Measurements from ENCODE around the gene UTP15. TPM values are rescaled to one million over a fixed set of nuclear protein-coding genes. Genes with fewer than 3 reads are reported as not detected.

UTP15 gene
- total RNA-seq, 1 donor from 2014 or later = 17.2 TPM

GRCh38 chr5:73534011-73534644, 31.4 kb upstream of the UTP15 start:
- no peak overlapping the region for H3K27ac ChIP-seq (ENCODE audit: low read depth, low read length)
- H3K27me3 ChIP-seq (ENCODE audit: control insufficient read depth in 3 of 3, insufficient read depth in 3 of 3, low read length in 3 of 3) = peaks cover 0 to 7% (median 0%) of the 10 kb centered on the region in 3 donors
- peaks cover 0 to 2% (median 0%) of the 10 kb centered on the region in 3 donors for H3K9me3 ChIP-seq (ENCODE audit: control insufficient read depth in 3 of 3, low read length in 3 of 3)
- H3K9ac ChIP-seq (ENCODE audit: low read depth in 1 of 3, low read length in 3 of 3) = no peak overlapping the region
- H3K4me1 ChIP-seq (ENCODE audit: control insufficient read depth in 3 of 3, insufficient read depth in 3 of 3, low read length in 3 of 3) = no peaks in the 10 kb centered on the region
- H3K36me3 ChIP-seq (ENCODE audit: control insufficient read depth in 3 of 3, insufficient read depth in 3 of 3, low read length in 3 of 3) = no peaks in the 10 kb centered on the region
- no peak overlapping the region for H3K4me3 ChIP-seq (ENCODE audit: low read length in 3 of 3)

- Histone ChIP-seq H3K9me3 (ENCODE audit: control insufficient read depth in 3 of 3, low read length in 3 of 3) (peaks cover 0 to 2% (median 0%) of the 10 kb centered on the region in 3 donors), H3K27me3 (ENCODE audit: control insufficient read depth in 3 of 3, insufficient read depth in 3 of 3, low read length in 3 of 3) (peaks cover 0 to 11% (median 0%) of the 10 kb centered on the region in 3 donors), H3K36me3 (ENCODE audit: control insufficient read depth in 3 of 3, insufficient read depth in 3 of 3, low read length in 3 of 3) (no peaks in the 10 kb centered on the region), H3K9ac (ENCODE audit: low read depth in 1 of 3, low read length in 3 of 3) (no peak overlapping the region), H3K4me3 (ENCODE audit: low read length in 3 of 3) (no peak overlapping the region), H3K4me1 (ENCODE audit: control insufficient read depth in 3 of 3, insufficient read depth in 3 of 3, low read length in 3 of 3) (no peaks in the 10 kb centered on the region), H3K27ac (ENCODE audit: low read depth, low read length) (no peak overlapping the region)
Observed at GRCh38 chr5:73534971-73535370, 30.6 kb upstream of the UTP15 start.

- Histone ChIP-seq H3K9me3 (ENCODE audit: control insufficient read depth in 3 of 3, low read length in 3 of 3) (peaks cover 0 to 2% (median 0%) of the 10 kb centered on the region in 3 donors), H3K36me3 (ENCODE audit: control insufficient read depth in 3 of 3, insufficient read depth in 3 of 3, low read length in 3 of 3) (no peaks in the 10 kb centered on the region), H3K4me1 (ENCODE audit: control insufficient read depth in 3 of 3, insufficient read depth in 3 of 3, low read length in 3 of 3) (no peaks in the 10 kb centered on the region)
Observed at GRCh38 chr5:73539730-73540129, 25.8 kb upstream of the UTP15 start.

GRCh38 chr5:73540192-73540591, 25.4 kb upstream of the UTP15 start:
- Histone ChIP-seq H3K36me3 (ENCODE audit: control insufficient read depth in 3 of 3, insufficient read depth in 3 of 3, low read length in 3 of 3) (no peaks in the 10 kb centered on the region), H3K4me3 (ENCODE audit: low read length in 3 of 3) (no peak overlapping the region), H3K4me1 (ENCODE audit: control insufficient read depth in 3 of 3, insufficient read depth in 3 of 3, low read length in 3 of 3) (peaks cover 0 to 2% (median 0%) of the 10 kb centered on the region in 3 donors), H3K9me3 (ENCODE audit: control insufficient read depth in 3 of 3, low read length in 3 of 3) (peaks cover 0 to under 1% (median 0%) of the 10 kb centered on the region in 3 donors), H3K9ac (ENCODE audit: low read depth in 1 of 3, low read length in 3 of 3) (no peak overlapping the region), H3K27ac (ENCODE audit: low read depth, low read length) (no peak overlapping the region), H3K27me3 (ENCODE audit: control insufficient read depth in 3 of 3, insufficient read depth in 3 of 3, low read length in 3 of 3) (peaks cover 0 to 7% (median 4%) of the 10 kb centered on the region in 3 donors)

More at GRCh38 chr5:73539730-73540129, 25.8 kb upstream of the UTP15 start:
- Histone ChIP-seq H3K4me3 (ENCODE audit: low read length in 3 of 3) (no peak overlapping the region), H3K27me3 (ENCODE audit: control insufficient read depth in 3 of 3, insufficient read depth in 3 of 3, low read length in 3 of 3) (peaks cover 0 to 7% (median 4%) of the 10 kb centered on the region in 3 donors), H3K9ac (ENCODE audit: low read depth in 1 of 3, low read length in 3 of 3) (no peak overlapping the region), H3K27ac (ENCODE audit: low read depth, low read length) (no peak overlapping the region)

GRCh38 chr5:73542020-73542419, 23.5 kb upstream of the UTP15 start:
- H3K4me1 ChIP-seq (ENCODE audit: control insufficient read depth in 3 of 3, insufficient read depth in 3 of 3, low read length in 3 of 3) = peaks cover 0 to 2% (median 0%) of the 10 kb centered on the region in 3 donors
- H3K27ac ChIP-seq (ENCODE audit: low read depth, low read length) = no peak overlapping the region
- H3K4me3 ChIP-seq (ENCODE audit: low read length in 3 of 3) = no peak overlapping the region
- H3K9me3 ChIP-seq (ENCODE audit: control insufficient read depth in 3 of 3, low read length in 3 of 3) = no peaks in the 10 kb centered on the region
- H3K9ac ChIP-seq (ENCODE audit: low read depth in 1 of 3, low read length in 3 of 3) = no peak overlapping the region
- peaks cover 0 to 7% (median 4%) of the 10 kb centered on the region in 3 donors for H3K27me3 ChIP-seq (ENCODE audit: control insufficient read depth in 3 of 3, insufficient read depth in 3 of 3, low read length in 3 of 3)
- no peaks in the 10 kb centered on the region for H3K36me3 ChIP-seq (ENCODE audit: control insufficient read depth in 3 of 3, insufficient read depth in 3 of 3, low read length in 3 of 3)

GRCh38 chr5:73544429-73545402, 20.8 kb upstream of the UTP15 start:
- no peaks in the 10 kb centered on the region for H3K36me3 ChIP-seq (ENCODE audit: control insufficient read depth in 3 of 3, insufficient read depth in 3 of 3, low read length in 3 of 3)
- H3K4me3 ChIP-seq (ENCODE audit: low read length in 3 of 3) = no peak overlapping the region
- no peak overlapping the region for H3K9ac ChIP-seq (ENCODE audit: low read depth in 1 of 3, low read length in 3 of 3)
- H3K27ac ChIP-seq (ENCODE audit: low read depth, low read length) = no peak overlapping the region
- H3K4me1 ChIP-seq (ENCODE audit: control insufficient read depth in 3 of 3, insufficient read depth in 3 of 3, low read length in 3 of 3) = peaks cover 0 to 2% (median 0%) of the 10 kb centered on the region in 3 donors
- H3K27me3 ChIP-seq (ENCODE audit: control insufficient read depth in 3 of 3, insufficient read depth in 3 of 3, low read length in 3 of 3) = peaks cover 0 to 7% (median 3%) of the 10 kb centered on the region in 3 donors
- H3K9me3 ChIP-seq (ENCODE audit: control insufficient read depth in 3 of 3, low read length in 3 of 3) = no peaks in the 10 kb centered on the region

- H3K36me3 ChIP-seq (ENCODE audit: control insufficient read depth in 3 of 3, insufficient read depth in 3 of 3, low read length in 3 of 3) = no peaks in the 10 kb centered on the region
- H3K9ac ChIP-seq (ENCODE audit: low read depth in 1 of 3, low read length in 3 of 3) = no peak overlapping the region
- H3K27me3 ChIP-seq (ENCODE audit: control insufficient read depth in 3 of 3, insufficient read depth in 3 of 3, low read length in 3 of 3) = peaks cover 0 to 4% (median 0%) of the 10 kb centered on the region in 3 donors
- peaks cover 0 to 2% (median 0%) of the 10 kb centered on the region in 3 donors for H3K4me1 ChIP-seq (ENCODE audit: control insufficient read depth in 3 of 3, insufficient read depth in 3 of 3, low read length in 3 of 3)
- H3K9me3 ChIP-seq (ENCODE audit: control insufficient read depth in 3 of 3, low read length in 3 of 3) = no peaks in the 10 kb centered on the region
- H3K27ac ChIP-seq (ENCODE audit: low read depth, low read length) = no peak overlapping the region
- no peak overlapping the region for H3K4me3 ChIP-seq (ENCODE audit: low read length in 3 of 3)
Observed at GRCh38 chr5:73545403-73545779, 20.2 kb upstream of the UTP15 start.

GRCh38 chr5:73550016-73550415, 15.5 kb upstream of the UTP15 start:
- Histone ChIP-seq H3K9me3 (ENCODE audit: control insufficient read depth in 3 of 3, low read length in 3 of 3) (no peaks in the 10 kb centered on the region), H3K4me1 (ENCODE audit: control insufficient read depth in 3 of 3, insufficient read depth in 3 of 3, low read length in 3 of 3) (no peaks in the 10 kb centered on the region), H3K27ac (ENCODE audit: low read depth, low read length) (no peak overlapping the region), H3K9ac (ENCODE audit: low read depth in 1 of 3, low read length in 3 of 3) (no peak overlapping the region), H3K27me3 (ENCODE audit: control insufficient read depth in 3 of 3, insufficient read depth in 3 of 3, low read length in 3 of 3) (no peaks in the 10 kb centered on the region), H3K36me3 (ENCODE audit: control insufficient read depth in 3 of 3, insufficient read depth in 3 of 3, low read length in 3 of 3) (peaks cover 14 to 27% (median 23%) of the 10 kb centered on the region in 3 donors), H3K4me3 (ENCODE audit: low read length in 3 of 3) (no peak overlapping the region)

GRCh38 chr5:73552642-73553041, 12.9 kb upstream of the UTP15 start:
- Histone ChIP-seq H3K36me3 (ENCODE audit: control insufficient read depth in 3 of 3, insufficient read depth in 3 of 3, low read length in 3 of 3) (peaks cover 17 to 40% (median 38%) of the 10 kb centered on the region in 3 donors), H3K4me3 (ENCODE audit: low read length in 3 of 3) (no peak overlapping the region), H3K4me1 (ENCODE audit: control insufficient read depth in 3 of 3, insufficient read depth in 3 of 3, low read length in 3 of 3) (no peaks in the 10 kb centered on the region), H3K27me3 (ENCODE audit: control insufficient read depth in 3 of 3, insufficient read depth in 3 of 3, low read length in 3 of 3) (no peaks in the 10 kb centered on the region), H3K9me3 (ENCODE audit: control insufficient read depth in 3 of 3, low read length in 3 of 3) (no peaks in the 10 kb centered on the region), H3K27ac (ENCODE audit: low read depth, low read length) (no peak overlapping the region), H3K9ac (ENCODE audit: low read depth in 1 of 3, low read length in 3 of 3) (no peak overlapping the region)

GRCh38 chr5:73558950-73559349, 6.6 kb upstream of the UTP15 start:
- H3K4me3 ChIP-seq (ENCODE audit: low read length in 3 of 3) = no peak overlapping the region
- peaks cover 18 to 57% (median 42%) of the 10 kb centered on the region in 3 donors for H3K36me3 ChIP-seq (ENCODE audit: control insufficient read depth in 3 of 3, insufficient read depth in 3 of 3, low read length in 3 of 3)
- H3K4me1 ChIP-seq (ENCODE audit: control insufficient read depth in 3 of 3, insufficient read depth in 3 of 3, low read length in 3 of 3) = peaks cover 2 to 7% (median 4%) of the 10 kb centered on the region in 3 donors
- H3K9ac ChIP-seq (ENCODE audit: low read depth in 1 of 3, low read length in 3 of 3) = no peak overlapping the region
- H3K9me3 ChIP-seq (ENCODE audit: control insufficient read depth in 3 of 3, low read length in 3 of 3) = no peaks in the 10 kb centered on the region
- no peaks in the 10 kb centered on the region for H3K27me3 ChIP-seq (ENCODE audit: control insufficient read depth in 3 of 3, insufficient read depth in 3 of 3, low read length in 3 of 3)
- no peak overlapping the region for H3K27ac ChIP-seq (ENCODE audit: low read depth, low read length)
